NCI-H2029 treated with DMSO at 0.1 percent for 48 hours (cell line): Measurements from ENCODE around the gene ABCD3.
A peak's percentile ranks its signal among the peaks of the same experiment; 100 is the strongest.
"Not testable (repeated sequence)": the region's sequence is repeated elsewhere in the genome, so short reads cannot be mapped to it uniquely, and the experiment has no call there.

ENCODE experiments used
- DNase-seq: peaks from one replicate; lab custom pipeline; 2025; lab: John Stamatoyannopoulos, UW

Gene ABCD3

DNA sequence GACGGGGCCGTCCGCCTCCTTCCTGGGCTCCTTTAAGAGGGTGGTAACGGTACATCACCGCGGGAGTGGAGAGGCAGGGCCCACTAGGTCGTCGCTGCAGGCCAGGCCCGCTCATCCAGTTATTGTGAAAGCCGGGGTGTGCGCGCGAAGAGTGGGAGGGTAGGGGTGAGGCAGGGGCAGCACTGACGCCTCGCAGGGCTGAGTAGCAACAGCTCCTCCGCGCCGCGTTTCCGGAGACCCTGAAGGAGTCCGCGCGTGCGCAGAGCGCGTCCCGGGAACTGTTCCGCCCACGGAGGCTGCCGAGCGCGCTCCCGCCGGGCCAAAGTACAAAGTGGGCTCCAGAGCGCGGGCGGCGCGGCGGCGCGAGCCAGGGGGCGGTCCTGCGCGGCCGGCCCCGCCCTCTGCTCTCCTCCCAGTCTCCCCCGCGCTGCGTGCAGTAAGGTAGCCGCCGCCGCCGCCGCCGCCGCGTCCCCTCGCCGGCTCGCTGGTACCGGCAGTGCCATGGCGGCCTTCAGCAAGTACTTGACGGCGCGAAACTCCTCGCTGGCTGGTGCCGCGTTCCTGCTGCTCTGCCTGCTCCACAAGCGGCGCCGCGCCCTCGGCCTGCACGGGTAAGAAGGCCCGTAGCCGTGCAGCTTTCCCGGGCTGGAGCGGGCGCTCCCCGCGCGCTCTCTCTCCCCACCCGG lies at the start of gene ABCD3:
Gene ABCD3, plus strand, starts transcription at position 412 of the 686 bp plus-strand sequence. Its CDS starts 90 bp downstream, at position 502.
- DNase-seq, result peak; percentile 88

DNA sequence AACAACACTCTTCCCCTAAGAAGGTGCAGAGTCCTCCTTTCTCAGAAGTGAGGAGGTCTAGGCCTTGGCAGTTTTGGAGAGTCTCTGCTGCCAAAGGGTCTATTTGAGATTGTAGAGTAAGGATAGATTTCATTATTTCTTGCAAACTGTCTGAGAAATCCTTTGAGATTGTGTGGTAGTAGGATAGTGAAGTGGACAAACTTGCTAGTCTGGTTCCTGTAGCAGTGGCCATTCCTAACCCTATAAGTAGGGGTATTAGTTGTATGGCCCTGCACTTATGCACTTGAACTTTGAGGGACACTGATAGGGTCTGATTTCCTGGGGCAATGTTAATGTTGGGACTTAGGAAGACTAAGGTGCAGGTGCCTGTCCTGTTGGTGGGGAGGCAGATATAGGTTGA lies 45.4 kb upstream of the ABCD3 start:
- not testable (repeated sequence) for DNase-seq

DNA sequence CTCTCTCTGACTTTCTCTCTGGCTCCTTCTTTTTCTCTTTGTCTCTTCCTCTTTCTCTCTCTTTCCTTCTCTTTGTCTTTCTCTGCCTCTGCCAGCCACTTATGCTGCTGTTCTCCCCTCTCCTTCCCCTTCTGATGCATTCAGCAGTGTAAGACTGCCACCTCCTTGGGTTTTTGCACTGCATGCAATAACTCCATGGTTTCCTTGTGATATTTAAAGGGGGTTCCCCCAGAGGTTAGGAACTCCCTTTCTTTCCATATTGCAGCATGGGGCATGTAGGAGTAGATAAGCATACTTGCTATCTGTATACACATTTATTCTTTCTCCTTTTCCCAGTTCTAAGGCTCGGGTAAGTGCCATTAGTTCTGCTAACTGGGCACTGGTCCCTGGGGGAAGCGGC lies 44.9 kb upstream of the ABCD3 start:
- DNase-seq, result not testable (repeated sequence)

DNA sequence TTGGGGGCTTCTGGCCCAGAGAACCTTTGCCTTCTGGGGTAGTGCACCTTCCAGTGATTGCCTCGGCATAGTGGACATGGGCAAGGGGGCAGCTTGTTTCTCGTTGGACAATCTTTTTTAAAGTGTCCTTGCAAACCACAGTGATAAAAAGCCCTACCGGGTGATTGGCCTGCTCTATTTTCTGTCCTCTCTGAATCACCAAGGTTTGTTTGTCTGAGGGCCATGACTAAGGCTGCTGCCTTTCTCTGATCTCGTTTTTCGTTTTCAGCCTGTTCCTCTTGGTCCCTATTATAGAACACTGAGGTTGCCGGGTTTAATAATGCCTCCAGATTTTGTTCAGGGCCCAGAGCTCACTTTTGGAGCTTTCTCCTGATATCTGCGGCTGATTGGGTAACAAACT lies 42.5 kb upstream of the ABCD3 start:
- DNase-seq, result not testable (repeated sequence)

DNA sequence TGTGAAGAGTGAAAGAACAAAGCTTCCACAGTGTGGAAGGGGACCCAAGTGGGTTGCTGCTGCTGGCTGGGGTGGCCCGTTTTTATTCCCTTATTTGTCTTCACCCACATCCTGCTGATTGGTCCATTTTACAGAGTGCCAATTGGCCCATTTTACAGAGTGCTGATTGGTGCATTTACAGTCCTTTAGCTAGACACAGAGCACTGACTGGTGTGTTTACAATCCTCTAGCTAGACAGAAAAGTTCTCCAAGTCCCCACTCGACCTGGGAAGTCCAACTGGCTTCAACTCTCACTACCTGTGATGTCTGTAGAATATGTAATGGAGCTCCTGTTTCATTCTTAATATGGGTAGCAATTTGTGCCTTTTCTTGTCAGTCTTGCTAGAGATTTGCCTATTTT lies 39.7 kb upstream of the ABCD3 start:
- not testable (repeated sequence) for DNase-seq

GRCh38 chr1:94379615-94380014 lies 38.6 kb upstream of the ABCD3 start:
- no peak for DNase-seq

- DNase-seq, result no peak
Measured at GRCh38 chr1:94382201-94382600, 36.0 kb upstream of the ABCD3 start.

DNA sequence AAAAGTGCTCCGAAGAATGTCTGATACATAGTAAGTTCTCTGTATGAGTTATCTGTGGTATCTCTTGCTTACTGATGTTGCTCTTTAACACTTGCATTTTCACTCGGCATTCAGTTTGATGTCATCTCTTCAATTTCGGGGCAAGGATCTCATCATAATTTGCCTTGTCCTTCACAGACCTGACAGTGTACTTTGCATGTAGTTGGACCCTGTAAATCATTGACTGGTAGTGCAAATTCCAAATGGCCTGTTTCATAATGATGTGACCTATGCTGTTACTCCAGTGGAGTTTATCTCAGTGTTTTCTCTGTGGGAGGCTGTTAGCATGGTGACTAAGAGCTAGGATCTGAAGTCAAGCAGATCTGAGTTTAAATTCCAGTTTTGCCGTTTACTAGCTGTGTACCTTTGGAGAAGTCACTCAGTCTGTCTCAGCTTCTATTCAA lies 34.2 kb upstream of the ABCD3 start:
- no peak for DNase-seq

DNA sequence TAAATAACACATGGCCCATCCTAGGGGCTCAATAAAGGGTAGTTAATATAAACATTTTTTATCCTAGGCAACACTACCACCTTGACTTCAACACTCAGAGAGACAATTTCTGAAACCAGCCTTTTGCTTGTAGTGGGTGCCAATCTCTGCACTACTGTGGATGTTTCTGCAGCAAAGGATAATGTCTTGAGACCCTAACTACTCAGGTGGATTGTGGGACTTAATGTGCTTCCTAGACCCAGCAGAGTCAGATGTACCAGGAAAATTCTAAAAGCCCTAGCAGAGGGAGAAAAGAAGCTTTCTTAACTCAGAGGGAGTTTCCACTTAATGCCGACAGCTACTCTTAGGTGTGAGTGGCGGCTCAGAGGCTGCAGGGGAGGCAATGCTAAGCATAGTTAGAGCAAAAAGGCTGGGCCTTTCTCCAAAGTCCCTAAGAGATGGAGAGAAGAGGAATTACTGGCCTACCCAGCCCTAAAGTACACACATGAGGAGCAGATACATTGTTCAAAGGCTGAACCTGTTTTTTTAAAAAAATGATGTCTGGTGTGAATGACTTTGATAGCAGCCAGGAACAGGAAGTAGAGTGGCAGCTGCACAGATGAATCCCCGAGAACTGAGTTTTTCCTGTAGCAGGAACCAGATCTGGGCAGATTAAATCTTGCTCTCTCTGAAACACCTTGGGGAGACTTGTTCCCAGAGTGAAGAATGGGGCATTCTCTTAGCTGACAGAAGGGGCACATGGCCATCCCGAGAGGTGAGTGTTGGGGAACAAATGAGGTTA lies 33.5 kb upstream of the ABCD3 start:
- DNase-seq, result peak; percentile 64

GRCh38 chr1:94385308-94385929 lies 32.8 kb upstream of the ABCD3 start:
- no peak for DNase-seq

DNA sequence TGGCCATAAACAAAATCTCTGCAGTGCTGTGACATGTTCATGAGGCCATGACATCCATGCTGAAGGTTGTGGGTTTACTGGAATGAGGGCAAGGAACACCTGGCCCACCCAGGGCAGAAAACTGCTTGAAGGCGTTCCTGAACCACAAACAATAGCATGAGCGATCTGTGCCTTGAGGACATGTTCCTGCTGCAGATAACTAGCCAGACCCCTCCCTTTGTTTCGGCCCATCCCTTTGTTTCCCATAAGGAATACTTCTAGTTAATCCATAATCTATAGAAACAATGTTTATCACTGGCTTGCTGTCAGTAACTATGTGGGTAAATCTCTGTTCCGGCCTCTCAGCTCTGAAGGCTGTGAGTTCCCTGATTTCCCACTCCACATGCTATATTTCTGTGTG lies 28.9 kb upstream of the ABCD3 start:
- DNase-seq, result no peak

DNA sequence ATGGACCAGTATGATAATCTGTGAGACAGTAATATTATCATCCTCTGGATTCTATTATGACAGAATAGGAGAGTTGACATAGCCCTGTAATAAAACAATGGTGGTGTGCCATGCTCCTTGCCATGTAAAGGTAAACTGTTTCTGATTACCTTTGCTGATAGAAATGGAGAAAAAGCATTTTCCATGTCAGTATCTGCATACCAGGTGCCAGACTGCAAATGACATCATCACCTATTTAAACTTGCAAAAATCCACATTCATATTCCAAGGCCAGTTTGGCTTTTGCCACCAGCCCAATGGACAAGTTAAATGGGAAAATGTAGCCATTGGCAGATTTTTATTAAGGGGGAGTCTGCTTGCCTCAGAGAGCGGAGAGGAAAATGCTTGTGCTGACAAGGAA lies 23.9 kb upstream of the ABCD3 start:
- DNase-seq, result no peak

- DNase-seq, result no peak
Measured at GRCh38 chr1:94395231-94395630, 23.0 kb upstream of the ABCD3 start.

DNA sequence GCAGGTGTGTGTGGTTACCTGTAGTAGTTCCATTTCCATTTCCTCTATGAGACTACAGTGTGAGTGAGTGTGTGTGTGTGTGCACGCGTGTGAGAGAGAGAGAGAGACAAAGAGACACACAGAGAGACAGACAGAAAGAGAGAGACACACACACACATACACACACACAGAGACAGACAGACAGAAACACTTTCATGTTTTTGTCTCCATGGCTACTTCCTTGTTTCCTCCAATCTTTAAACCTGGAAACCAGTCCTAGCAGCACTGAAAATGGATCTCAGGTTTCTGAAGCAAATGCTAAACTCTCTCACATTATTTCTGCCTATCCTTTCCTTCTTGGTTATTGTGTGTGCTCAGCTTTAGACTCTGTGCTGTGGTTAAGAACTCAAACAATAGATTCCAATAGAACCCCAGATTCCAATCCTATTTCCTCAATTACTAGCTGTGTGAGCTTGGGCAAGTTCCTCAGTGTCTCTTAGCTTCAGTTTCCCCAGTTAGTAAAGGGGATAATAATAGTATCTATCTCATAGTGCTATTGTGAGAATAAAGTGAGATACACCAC lies 22.4 kb upstream of the ABCD3 start:
- peak; percentile 42 for DNase-seq

- DNase-seq, result no peak
Measured at GRCh38 chr1:94396356-94397010, 21.7 kb upstream of the ABCD3 start.

GRCh38 chr1:94398356-94398755 lies 19.8 kb upstream of the ABCD3 start:
- DNase-seq, result no peak

DNA sequence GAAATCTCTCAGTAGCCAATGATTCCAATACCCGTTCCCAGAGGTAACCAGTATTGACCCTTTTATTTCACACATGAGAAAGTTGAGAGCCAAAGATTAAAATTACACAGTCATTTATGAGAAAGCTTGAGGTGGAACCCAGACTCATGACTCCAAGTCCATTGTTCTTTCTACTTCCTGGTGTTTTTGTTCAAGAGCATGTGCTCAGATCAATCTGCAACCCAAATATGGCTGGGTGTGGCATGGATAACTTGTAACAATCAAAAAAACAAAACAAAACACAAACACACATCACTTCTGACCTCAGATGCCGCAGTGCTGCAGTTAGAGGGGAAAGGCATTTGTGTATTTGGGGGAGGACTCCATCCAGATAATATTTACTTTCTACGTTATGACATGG lies 18.7 kb upstream of the ABCD3 start:
- DNase-seq, result no peak

DNA sequence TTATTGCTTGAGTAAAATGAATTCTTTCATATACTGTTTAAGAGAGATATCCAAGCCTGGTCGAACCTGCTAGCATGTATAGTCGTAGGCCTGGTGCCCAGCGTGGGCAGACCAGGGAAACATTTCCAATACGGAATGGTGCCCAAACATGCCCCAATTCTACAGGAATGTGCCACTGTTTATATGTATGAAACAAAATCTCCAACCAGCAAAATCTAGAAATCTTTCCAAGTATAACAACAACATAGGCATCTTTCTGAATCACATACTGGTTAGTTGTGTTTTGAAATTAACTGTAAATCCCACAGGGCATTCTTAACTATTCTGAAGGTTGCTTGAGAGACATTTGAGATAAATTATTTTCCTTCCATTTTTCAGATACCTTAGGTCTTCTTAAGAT lies 17.0 kb upstream of the ABCD3 start:
- no peak for DNase-seq

DNA sequence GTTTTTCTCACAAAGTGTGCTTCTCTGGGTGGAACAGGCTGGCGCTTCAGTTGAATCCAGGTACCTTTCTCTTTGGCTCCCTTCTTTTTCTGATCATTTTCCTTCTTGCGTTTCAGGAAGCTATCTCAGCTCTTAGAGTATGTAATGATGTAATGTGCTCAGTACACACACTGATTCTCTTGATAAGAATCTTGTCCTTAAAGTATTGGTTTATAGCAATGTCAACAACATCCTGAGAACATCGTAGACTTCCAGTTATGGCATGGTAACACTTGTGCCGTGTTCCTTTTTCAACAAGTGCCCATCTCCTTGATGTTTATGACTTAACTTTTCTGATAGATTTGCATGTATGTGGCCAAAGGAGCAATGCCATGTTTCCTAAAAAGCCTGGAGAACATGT lies 11.7 kb upstream of the ABCD3 start:
- DNase-seq, result no peak

DNA sequence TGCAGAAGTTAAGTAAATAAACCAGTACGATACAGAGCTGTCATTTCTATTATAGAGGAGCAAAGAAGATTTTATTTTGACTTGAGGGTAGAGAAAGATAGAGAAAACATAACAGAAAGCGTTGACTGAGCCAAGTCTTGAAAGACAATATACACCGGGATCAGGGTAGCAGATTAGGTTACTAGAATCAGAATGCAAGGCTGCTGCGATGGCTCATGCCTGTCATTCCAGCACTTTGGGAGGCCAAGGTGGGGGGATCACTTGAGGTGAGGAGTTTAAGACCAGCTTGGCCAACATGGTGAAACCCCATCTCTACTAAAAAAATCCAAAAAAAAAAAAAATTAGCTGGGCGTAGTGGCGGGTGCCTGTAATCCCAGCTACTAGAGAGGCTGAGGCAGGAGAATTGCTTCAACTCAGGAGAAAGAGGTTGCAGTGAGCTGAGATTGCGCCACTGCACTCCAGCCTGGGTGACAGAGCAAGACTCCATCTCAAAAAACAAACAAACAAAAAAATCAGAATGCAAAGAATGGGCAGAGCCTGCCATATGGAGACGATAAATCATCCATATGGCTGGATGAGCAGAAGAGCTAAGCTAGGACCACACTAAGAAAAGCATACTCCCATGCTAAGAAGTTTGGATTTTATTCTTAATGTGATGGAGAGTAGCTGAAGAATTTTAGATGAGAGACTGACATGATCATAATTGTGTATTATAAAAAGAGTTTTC lies 9.9 kb upstream of the ABCD3 start:
- no peak for DNase-seq

GRCh38 chr1:94411237-94411636 lies 7.0 kb upstream of the ABCD3 start:
- DNase-seq, result no peak

DNA sequence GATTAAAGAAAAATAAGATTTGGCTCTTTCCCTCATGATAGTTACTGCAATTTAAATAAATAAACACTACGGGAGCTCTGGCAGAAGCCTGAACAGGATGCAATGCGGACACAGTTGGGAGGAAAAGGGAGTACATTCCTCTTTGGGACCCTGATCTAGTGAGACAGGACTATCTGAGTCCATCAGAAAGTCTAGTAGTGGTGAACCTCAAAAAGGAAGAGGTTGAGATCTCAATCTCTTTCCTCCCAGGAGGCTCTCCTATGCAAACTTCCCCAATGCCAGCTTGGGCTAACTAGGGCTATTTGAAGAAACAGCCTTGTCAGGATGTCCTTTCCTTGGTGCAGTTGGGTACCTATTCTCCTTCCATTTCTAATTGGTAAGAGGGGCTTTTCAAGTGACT lies 4.9 kb upstream of the ABCD3 start:
- no peak for DNase-seq
